Caco-2 (cell line): ENCODE measurements around the gene CORO2A. TPM values are rescaled to one million over a fixed set of nuclear protein-coding genes. Genes with fewer than 3 reads are reported as not detected.

Experiments used
- BruUV-seq: library from RNA; stranded (reverse); fragments of 400-500 nt; replicated peaks from 2 replicates; lab custom pipeline; 2021; lab: Mats Ljungman, UMichigan
- CTCF ChIA-PET: fragments of 300-600 bp; sonication (Branson Sonifier 250); formaldehyde crosslinking; loops from one replicate; lab custom pipeline; 2022; ENCODE audit warnings: antibody characterized with exemption; lab: Charles Lee
- POLR2A ChIA-PET: fragments of 300-600 bp; sonication (Branson Sonifier 250); formaldehyde crosslinking; loops from one replicate; lab custom pipeline; 2022; ENCODE audit warnings: antibody characterized with exemption; lab: Charles Lee
- DNase-seq, 2 experiments: peaks; one replicate each; pipeline versions ENCODE4 v3.0.0 to v3.0.0-alpha.2; 2020 to 2022
- H3K27me3 ChIP-seq: replicated peaks from 2 replicates; pipeline ENCODE4 v1.6.0; 2011; ENCODE audit warnings: low read length; ENCODE audit not compliant: control insufficient read depth, insufficient read depth
- H3K36me3 ChIP-seq: 2 replicates; pipeline ENCODE4 v1.5.1; 2011; ENCODE audit warnings: low read length; ENCODE audit not compliant: control insufficient read depth, insufficient read depth
- H3K4me1 ChIP-seq: fragments of 250-450 bp; sonication (Bioruptor Pico); 2 replicates; pipeline ENCODE4 v1.5.1; 2020; ENCODE audit warnings: mild to moderate bottlenecking
- H3K4me3 ChIP-seq: 2 replicates; pipeline ENCODE4 v1.5.1; 2011; ENCODE audit warnings: low read depth, mild to moderate bottlenecking, control low read depth, low read length
- H3K9me3 ChIP-seq: fragments of 250-450 bp; sonication (Bioruptor Pico); 2 replicates; pipeline ENCODE4 v1.5.1; 2020; ENCODE audit warnings: mild to moderate bottlenecking, moderate library complexity
- H3K27ac Mint-ChIP-seq: one replicate; pipeline ENCODE4 v1.8.0; 2022; ENCODE audit warnings: mixed read lengths; ENCODE audit not compliant: unreplicated experiment
- H3K27me3 Mint-ChIP-seq: one replicate; pipeline ENCODE4 v1.8.0; 2022; ENCODE audit warnings: mixed read lengths; ENCODE audit not compliant: insufficient read depth, unreplicated experiment
- H3K36me3 Mint-ChIP-seq: one replicate; pipeline ENCODE4 v1.8.0; 2022; ENCODE audit warnings: mild to moderate bottlenecking, mixed read lengths; ENCODE audit not compliant: insufficient read depth, unreplicated experiment
- H3K4me1 Mint-ChIP-seq: one replicate; pipeline ENCODE4 v1.8.0; 2022; ENCODE audit warnings: low read depth, mixed read lengths; ENCODE audit not compliant: unreplicated experiment
- H3K4me3 Mint-ChIP-seq: one replicate; pipeline ENCODE4 v1.8.0; 2022; ENCODE audit warnings: mild to moderate bottlenecking, moderate library complexity, mixed read lengths; ENCODE audit not compliant: unreplicated experiment
- H3K9me3 Mint-ChIP-seq: one replicate; pipeline ENCODE4 v1.8.0; 2022; ENCODE audit warnings: mixed read lengths; ENCODE audit not compliant: unreplicated experiment
- CTCF ChIP-seq, 2 experiments: fragments of 200-600 bp in 1 of 2; IDR thresholded peaks; 1 replicate in 1 of 2; 2 replicates in 1 of 2; pipeline versions ENCODE4 v1.5.1 to v1.8.0; 2011 to 2022; ENCODE audit warnings: antibody characterized with exemption in 1 of 2, control low read depth in 1 of 2, inconsistent platforms in 1 of 2, low read depth in 1 of 2, low read length in 1 of 2, mild to moderate bottlenecking in 1 of 2, moderate library complexity in 1 of 2; ENCODE audit not compliant: insufficient read depth in 1 of 2, severe bottlenecking in 1 of 2, unreplicated experiment in 1 of 2
- intact Hi-C: fragments of 100-400 bp; cut with micrococcal nuclease; formaldehyde crosslinking; loops from one replicate; pipeline ENCODE4 v1.10.0; 2022; ENCODE audit not compliant: unreplicated experiment
- total RNA-seq: library from RNA; stranded (reverse); gene quantifications from 2 replicates; pipeline ENCODE4 v1.2.3, GENCODE V29; 2022

CORO2A gene
- total RNA-seq, 1 experiment from 2014 or later = 18.9 TPM

GRCh38 chr9:98150164-98150563 is 42.3 kb downstream of the CORO2A start:
- intact Hi-C loops = no loop called here
- H3K9me3 ChIP-seq = no peaks in the 10 kb centered on the region
- Mint-ChIP-seq H3K9me3 (no peaks in the 10 kb centered on the region), H3K4me3 (peak overlapping the region; percentile 30), H3K36me3 (peaks cover 22% of the 10 kb centered on the region), H3K4me1 (peaks cover 25% of the 10 kb centered on the region), H3K27me3 (no peaks in the 10 kb centered on the region), H3K27ac (peak overlapping the region; percentile 79)
- no peaks in the 10 kb centered on the region; the same call in 1 of the 2 replicates for H3K36me3 ChIP-seq
- peaks cover 31% of the 10 kb centered on the region for H3K4me1 ChIP-seq
- no TSS peak for BruUV-seq
- H3K4me3 ChIP-seq = no peak overlapping the region
- no peak for TF ChIP-seq CTCF (IDR thresholded peaks at IDR 0.05; ENCODE audit: insufficient read depth in 1 of 2, low read depth in 1 of 2, low read length in 1 of 2, severe bottlenecking in 1 of 2, unreplicated experiment in 1 of 2)
- DNase-seq = peak; percentile 22 to 60
- ChIA-PET CTCF (no interaction called here), POLR2A (no interaction called here)
- no peaks in the 10 kb centered on the region for H3K27me3 ChIP-seq

GRCh38 chr9:98149422-98149821 is 43.0 kb downstream of the CORO2A start:
- Mint-ChIP-seq H3K27ac (no peak overlapping the region), H3K4me1 (peaks cover 25% of the 10 kb centered on the region), H3K36me3 (peaks cover 15% of the 10 kb centered on the region), H3K27me3 (no peaks in the 10 kb centered on the region), H3K4me3 (no peak overlapping the region), H3K9me3 (no peaks in the 10 kb centered on the region)
- POLR2A ChIA-PET = no interaction called here
- intact Hi-C loops = no loop called here
- no TSS peak for BruUV-seq
- DNase-seq = no peak
- Histone ChIP-seq H3K27me3 (no peaks in the 10 kb centered on the region), H3K36me3 (no peaks in the 10 kb centered on the region; the same call in 1 of the 2 replicates), H3K4me1 (peaks cover 33% of the 10 kb centered on the region), H3K4me3 (no peak overlapping the region), H3K9me3 (no peaks in the 10 kb centered on the region)
- no peak for TF ChIP-seq CTCF (IDR thresholded peaks at IDR 0.05; ENCODE audit: insufficient read depth in 1 of 2, low read depth in 1 of 2, low read length in 1 of 2, severe bottlenecking in 1 of 2, unreplicated experiment in 1 of 2)
- CTCF ChIA-PET = no interaction called here

- CTCF ChIA-PET = no interaction called here
- Mint-ChIP-seq H3K9me3 (no peaks in the 10 kb centered on the region), H3K27me3 (no peaks in the 10 kb centered on the region), H3K27ac (no peak overlapping the region), H3K4me3 (no peak overlapping the region), H3K36me3 (peaks cover 14% of the 10 kb centered on the region), H3K4me1 (peaks cover 25% of the 10 kb centered on the region)
- peaks cover 33% of the 10 kb centered on the region for H3K4me1 ChIP-seq
- no peaks in the 10 kb centered on the region; the same call in 1 of the 2 replicates for H3K36me3 ChIP-seq
- BruUV-seq = no TSS peak
- DNase-seq = no peak
- H3K4me3 ChIP-seq = no peak overlapping the region
- TF ChIP-seq CTCF (IDR thresholded peaks at IDR 0.05; ENCODE audit: insufficient read depth in 1 of 2, low read depth in 1 of 2, low read length in 1 of 2, severe bottlenecking in 1 of 2, unreplicated experiment in 1 of 2) = no peak
- intact Hi-C loops = no loop called here
- no peaks in the 10 kb centered on the region for H3K9me3 ChIP-seq
- POLR2A ChIA-PET = no interaction called here
- no peaks in the 10 kb centered on the region for H3K27me3 ChIP-seq
Measured at GRCh38 chr9:98148486-98148885, 44.0 kb downstream of the CORO2A start.
